Uterus (tissue), 2 donors: Measurements from ENCODE around the gene B3GNT7.

Source experiments
- POLR2A ChIP-seq, 2 donors: fragments of 450-650 bp; IDR thresholded peaks; one replicate each; pipeline ENCODE4 v1.6.1; 2016; ENCODE audit warnings: antibody characterized with exemption in 2 of 2, mild to moderate bottlenecking in 1 of 2, moderate library complexity in 1 of 2
- TF ChIP-seq, protein P1 (sequence below), 4 experiments: fragments of 200-600 bp in 2 of 4; fragments of 450-650 bp in 2 of 4; sonication (generic) in 2 of 4; IDR thresholded peaks; one replicate each; pipeline ENCODE4 v1.5.1; 2016 to 2019; ENCODE audit warnings: antibody characterized with exemption in 4 of 4, mild to moderate bottlenecking in 2 of 4, moderate library complexity in 1 of 4

DNA sequence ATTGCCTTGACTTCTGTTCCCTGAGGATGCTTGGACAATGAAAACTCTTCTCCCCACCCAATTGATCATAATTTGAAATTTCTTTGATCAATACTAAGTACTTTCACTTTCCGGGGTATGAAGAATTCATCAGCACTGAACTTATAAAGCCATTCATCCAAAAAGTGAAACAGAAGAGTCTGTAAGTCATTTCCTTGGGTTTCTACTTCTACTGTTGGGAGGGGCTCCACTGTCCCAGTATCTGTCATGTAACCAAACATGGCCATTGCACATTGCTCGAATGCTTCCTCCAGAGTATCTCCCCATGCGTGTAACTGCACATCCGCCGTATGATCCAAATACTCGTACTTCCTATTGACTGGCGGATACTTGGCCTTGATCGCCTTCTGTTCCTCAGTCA, 38.5 kb downstream of the B3GNT7 start:
- TF ChIP-seq, protein P1, sequence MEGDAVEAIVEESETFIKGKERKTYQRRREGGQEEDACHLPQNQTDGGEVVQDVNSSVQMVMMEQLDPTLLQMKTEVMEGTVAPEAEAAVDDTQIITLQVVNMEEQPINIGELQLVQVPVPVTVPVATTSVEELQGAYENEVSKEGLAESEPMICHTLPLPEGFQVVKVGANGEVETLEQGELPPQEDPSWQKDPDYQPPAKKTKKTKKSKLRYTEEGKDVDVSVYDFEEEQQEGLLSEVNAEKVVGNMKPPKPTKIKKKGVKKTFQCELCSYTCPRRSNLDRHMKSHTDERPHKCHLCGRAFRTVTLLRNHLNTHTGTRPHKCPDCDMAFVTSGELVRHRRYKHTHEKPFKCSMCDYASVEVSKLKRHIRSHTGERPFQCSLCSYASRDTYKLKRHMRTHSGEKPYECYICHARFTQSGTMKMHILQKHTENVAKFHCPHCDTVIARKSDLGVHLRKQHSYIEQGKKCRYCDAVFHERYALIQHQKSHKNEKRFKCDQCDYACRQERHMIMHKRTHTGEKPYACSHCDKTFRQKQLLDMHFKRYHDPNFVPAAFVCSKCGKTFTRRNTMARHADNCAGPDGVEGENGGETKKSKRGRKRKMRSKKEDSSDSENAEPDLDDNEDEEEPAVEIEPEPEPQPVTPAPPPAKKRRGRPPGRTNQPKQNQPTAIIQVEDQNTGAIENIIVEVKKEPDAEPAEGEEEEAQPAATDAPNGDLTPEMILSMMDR (IDR thresholded peaks at IDR 0.05), result no peak
- no peak for TF ChIP-seq POLR2A (IDR thresholded peaks at IDR 0.05)
